ENCODE results near the gene FIG4.

- no peak for TF ChIP-seq EZH2 (IDR thresholded peaks at IDR 0.05; ENCODE audit: borderline replicate concordance)
- no peak for TF ChIP-seq CTCF (IDR thresholded peaks at IDR 0.05; ENCODE audit: poor library complexity)
Observed at GRCh38 chr6:109820706-109821350, 129.7 kb downstream of the FIG4 start.
